Heart left ventricle (tissue), 16 donors: Measurements from ENCODE around the gene PDE6A. TPM values are rescaled to one million over a fixed set of nuclear protein-coding genes. Genes with fewer than 3 reads are reported as not detected.

Experiments used
- ATAC-seq, 4 donors: fragments of 200-7000 bp; cut with Tn5 transposase; one replicate each; pipeline ENCODE4 v1.9.1; 2020 to 2022; ENCODE audit warnings: moderate library complexity in 4 of 4, mild to moderate bottlenecking in 3 of 4, moderate number of reproducible peaks in 1 of 4
- DNase-seq, 5 donors: peaks; one replicate each; pipeline ENCODE4 v3.0.0-alpha.2; 2020
- H3K27ac ChIP-seq, 12 donors: fragments of 200-600 bp; sonication (generic) in 4 of 12; one replicate each; pipeline versions ENCODE4 v1.5.0 to v1.8.0; 2016 to 2022; ENCODE audit warnings: mild to moderate bottlenecking in 2 of 12
- H3K27me3 ChIP-seq, 9 donors: fragments of 200-600 bp; sonication (generic) in 2 of 9; one replicate each; pipeline versions ENCODE4 v1.5.1 to v1.8.0; 2016 to 2022; ENCODE audit warnings: mild to moderate bottlenecking in 3 of 9
- H3K36me3 ChIP-seq, 9 donors: fragments of 200-600 bp; sonication (generic) in 2 of 9; one replicate each; pipeline versions ENCODE4 v1.5.0 to v1.8.0; 2018 to 2022; ENCODE audit warnings: mild to moderate bottlenecking in 2 of 9
- H3K4me1 ChIP-seq, 12 donors: fragments of 200-600 bp; sonication (generic) in 4 of 12; one replicate each; pipeline versions ENCODE4 v1.5.0 to v1.8.0; 2016 to 2022; ENCODE audit warnings: mild to moderate bottlenecking in 3 of 12
- H3K4me3 ChIP-seq, 12 donors: fragments of 200-600 bp; sonication (generic) in 4 of 12; one replicate each; pipeline versions ENCODE4 v1.5.0 to v1.8.0; 2017 to 2022; ENCODE audit warnings: mild to moderate bottlenecking in 9 of 12, moderate library complexity in 4 of 12
- H3K9me3 ChIP-seq, 12 donors: fragments of 200-600 bp; sonication (generic) in 4 of 12; one replicate each; pipeline versions ENCODE4 v1.5.0 to v1.8.0; 2016 to 2022; ENCODE audit warnings: mild to moderate bottlenecking in 1 of 12
- POLR2A ChIP-seq, 2 donors: fragments of 450-650 bp; IDR thresholded peaks; one replicate each; pipeline ENCODE4 v1.6.1; 2017; ENCODE audit warnings: antibody characterized with exemption in 2 of 2, mild to moderate bottlenecking in 2 of 2, moderate library complexity in 2 of 2
- WGBS, 4 donors: extraction: QIAGEN DNeasy Blood & Tissue Kit in 2 of 4; methylation state at CpG; one replicate each; pipeline versions ENCODE4 v1.1.5 to v1.1.7; 2013 to 2018; 5-methylcytosine and 5-hydroxymethylcytosine counted together
- intact Hi-C, 10 donors: fragments of 100-400 bp; cut with DNase I; formaldehyde crosslinking; loops; one replicate each; pipeline versions ENCODE4 v1.11.1 to v1.14.2; 2022
- polyA plus RNA-seq, 2 donors: library from polyadenylated mRNA; stranded (reverse); fragments of 200-250 nt; gene quantifications; one replicate each; pipeline ENCODE4 v1.2.3, GENCODE V29; 2013
- total RNA-seq, 9 donors: library from RNA; depleted of rRNA in 2 of 9; stranded (reverse); fragments of >200 nt in 2 of 9; fragmentation: NEBNext Ultra II Directional in 3 of 9; extraction: Animal tissue kit (Norgen Biotek cat#: 25700) in 3 of 9; gene quantifications; one replicate each; pipeline versions ENCODE4 v1.1.0 to v1.2.4, GENCODE V29; 2016 to 2023
- TF ChIP-seq, protein P1 (sequence below), 12 donors: fragments of 200-600 bp; sonication (generic) in 4 of 12; IDR thresholded peaks; one replicate each; pipeline versions ENCODE4 v1.5.0 to v1.8.0; 2018 to 2022; ENCODE audit warnings: antibody characterized with exemption in 12 of 12, mild to moderate bottlenecking in 5 of 12
- donor health status: ischemic (EF 13 %, LVEDD 7.1; RV severe dilation, severe dysfunction).
- donor health status: healthy with polysubstance abuse.
- donor health status: DM: no; HTN: yes; CAD: no.
- donor health status: DM: no; HTN: no; CAD: no.
- donor health status: ischemic (EF 25% LVEDD 6.9; RV normal size, moderate dysfunction).
- donor health status: ischemic (EF 25% LVEDD 5.7; RV mildly dilated, moderate dysfunction).
- donor health status: healthy.
- donor health status: DM: yes; HTN: yes; CAD: no.
- donor health status: ischemic (EF 35%, LVEDD 5.7; RV mildly dilated, moderate dysfunction).
- donor health status: nonischemic (EF 11% LVEDD 7.7; RV severe dilation, severe dysfunction).
- donor health status: DM: yes; HTN: yes; CAD: no.
- donor health status: PGD.
- donor health status: ischemic (EF 29% LVEDD 5.4; RV normal size, mild dysfunction).
- donor health status: nonischemic (EF 23%, LVEDD 6.1; RV moderate dilation, normal function).

The PDE6A gene
- total and polyA plus RNA-seq, 11 donors = 0.04 to 0.35 (median 0.11) TPM; not detected in 1

GRCh38 chr5:149841851-149842793 lies 102.5 kb downstream of the PDE6A start:
- peak overlapping the region in 10 of 12 donors; percentile 8 to 67 (median 54) for H3K27ac ChIP-seq

DNA sequence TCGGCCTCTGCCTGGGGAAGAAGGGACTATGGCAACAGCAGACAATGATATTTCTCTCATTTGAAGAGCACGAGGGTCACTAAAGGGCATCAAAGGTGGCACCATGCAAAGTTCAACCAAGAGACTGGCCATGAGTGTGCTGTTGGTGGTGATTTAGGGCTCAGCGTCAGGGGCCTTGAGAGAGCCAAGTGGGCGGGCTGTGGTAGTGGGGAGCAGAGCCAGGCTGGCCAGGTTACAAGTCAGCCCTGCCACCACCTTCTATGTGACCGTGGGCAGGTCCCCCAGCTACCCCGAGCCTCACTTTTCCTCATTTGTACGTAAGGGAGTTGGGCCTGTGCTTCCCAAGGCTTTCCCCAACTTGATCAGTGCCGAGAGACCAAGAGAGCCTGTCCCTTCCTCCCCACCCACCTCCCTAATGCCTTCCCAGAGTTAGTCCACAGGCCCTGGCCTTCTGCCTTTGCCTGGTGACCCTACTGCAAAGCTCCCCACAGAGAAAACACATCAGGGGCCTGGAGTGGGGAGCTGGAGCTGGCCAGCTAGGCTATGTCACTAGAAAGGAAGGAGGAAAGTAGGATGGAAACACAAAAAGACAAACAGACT lies 104.3 kb downstream of the PDE6A start:
- intact Hi-C loops = loop anchor here in 3 of 10 donors (5.0 to 10.0 kb wide), 3 partner anchors 152 to 374 kb away; no protein-coding TSS in a partner anchor
- no peaks in the 10 kb centered on the region for H3K9me3 ChIP-seq
- H3K27ac ChIP-seq = peak overlapping the region in 11 of 12 donors; percentile 4 to 67 (median 37)
- peaks cover 0 to 54% (median 21%) of the 10 kb centered on the region in 12 donors for H3K4me1 ChIP-seq
- peaks cover 0 to 98% (median 82%) of the 10 kb centered on the region in 9 donors for H3K36me3 ChIP-seq
- TF ChIP-seq, protein P1, sequence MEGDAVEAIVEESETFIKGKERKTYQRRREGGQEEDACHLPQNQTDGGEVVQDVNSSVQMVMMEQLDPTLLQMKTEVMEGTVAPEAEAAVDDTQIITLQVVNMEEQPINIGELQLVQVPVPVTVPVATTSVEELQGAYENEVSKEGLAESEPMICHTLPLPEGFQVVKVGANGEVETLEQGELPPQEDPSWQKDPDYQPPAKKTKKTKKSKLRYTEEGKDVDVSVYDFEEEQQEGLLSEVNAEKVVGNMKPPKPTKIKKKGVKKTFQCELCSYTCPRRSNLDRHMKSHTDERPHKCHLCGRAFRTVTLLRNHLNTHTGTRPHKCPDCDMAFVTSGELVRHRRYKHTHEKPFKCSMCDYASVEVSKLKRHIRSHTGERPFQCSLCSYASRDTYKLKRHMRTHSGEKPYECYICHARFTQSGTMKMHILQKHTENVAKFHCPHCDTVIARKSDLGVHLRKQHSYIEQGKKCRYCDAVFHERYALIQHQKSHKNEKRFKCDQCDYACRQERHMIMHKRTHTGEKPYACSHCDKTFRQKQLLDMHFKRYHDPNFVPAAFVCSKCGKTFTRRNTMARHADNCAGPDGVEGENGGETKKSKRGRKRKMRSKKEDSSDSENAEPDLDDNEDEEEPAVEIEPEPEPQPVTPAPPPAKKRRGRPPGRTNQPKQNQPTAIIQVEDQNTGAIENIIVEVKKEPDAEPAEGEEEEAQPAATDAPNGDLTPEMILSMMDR (IDR thresholded peaks at IDR 0.05) = no peak
- TF ChIP-seq POLR2A (IDR thresholded peaks at IDR 0.05) = no peak
- 61 to 72% (median 66%) methylated on average over 6 to 8 of the region's 8 CpGs for WGBS, 4 donors
- ATAC-seq = peak in 2 of 4 donors; percentile 32 to 38
- H3K27me3 ChIP-seq = no peaks in the 10 kb centered on the region
- no peak overlapping the region for H3K4me3 ChIP-seq
- no peak for DNase-seq

More at GRCh38 chr5:149841851-149842793, 102.5 kb downstream of the PDE6A start:
- WGBS, 4 donors = 53 to 62% (median 59%) methylated on average over 14 of the region's 14 CpGs
- DNase-seq = no peak
- peak; percentile 10 to 50 (median 34) for ATAC-seq
- Histone ChIP-seq H3K36me3 (peaks cover 0 to 99% (median 85%) of the 10 kb centered on the region in 9 donors), H3K27me3 (no peaks in the 10 kb centered on the region), H3K4me3 (no peak overlapping the region), H3K9me3 (no peaks in the 10 kb centered on the region), H3K4me1 (peaks cover 0 to 54% (median 21%) of the 10 kb centered on the region in 12 donors)
- intact Hi-C loops = loop anchor here in 3 of 10 donors (5.0 to 10.0 kb wide), 3 partner anchors 150 to 373 kb away; no protein-coding TSS in a partner anchor
- TF ChIP-seq, protein P1 (IDR thresholded peaks at IDR 0.05) = no peak
- no peak for TF ChIP-seq POLR2A (IDR thresholded peaks at IDR 0.05)

GRCh38 chr5:149839761-149840160 lies 104.8 kb downstream of the PDE6A start:
- Histone ChIP-seq H3K27ac (peak overlapping the region in 11 of 12 donors; percentile 4 to 67 (median 37)), H3K36me3 (peaks cover 0 to 98% (median 82%) of the 10 kb centered on the region in 9 donors), H3K4me1 (peaks cover 0 to 54% (median 21%) of the 10 kb centered on the region in 12 donors), H3K9me3 (no peaks in the 10 kb centered on the region), H3K4me3 (no peak overlapping the region), H3K27me3 (no peaks in the 10 kb centered on the region)
- TF ChIP-seq POLR2A (IDR thresholded peaks at IDR 0.05) = no peak
- TF ChIP-seq, protein P1 (IDR thresholded peaks at IDR 0.05) = no peak
- 32 to 43% (median 39%) methylated on average over 16 of the region's 16 CpGs for WGBS, 4 donors
- DNase-seq (no peak), ATAC-seq (peak in 3 of 4 donors; percentile 16 to 29 (median 20))
- intact Hi-C loops = loop anchor here in 8 of 10 donors (5.0 to 10.0 kb wide), 4 partner anchors 123 to 375 kb away; partner anchors contain the start of gene SLC26A2 (in 5 of the 8)
